NT2/D1 (cell line): ENCODE measurements around the gene GMDS.

Experiments
- YY1 ChIP-seq: IDR thresholded peaks from 2 replicates; pipeline ENCODE4 v1.6.1; 2011; ENCODE audit not compliant: insufficient read length, insufficient read depth
- ZNF274 ChIP-seq: IDR thresholded peaks from 2 replicates; pipeline ENCODE4 v1.6.1; 2011; ENCODE audit warnings: mild to moderate bottlenecking, low read depth, low read length

GRCh38 chr6:2191390-2191740 is 54.0 kb downstream of the GMDS start:
- TF ChIP-seq YY1 (no peak), ZNF274 (no peak)
